OCI-LY3 (cell line): ENCODE results near the gene RAPGEF3.

ENCODE experiments used
- CTCF ChIP-seq: fragments of 200-600, 300-600 bp; sonication (generic); IDR thresholded peaks from 2 replicates; pipeline ENCODE4 v1.5.1; 2014; ENCODE audit warnings: antibody characterized with exemption, low read length, low read depth
- EZH2phosphoT487 ChIP-seq: fragments of 200-600 bp; shearing (Covaris generic); IDR thresholded peaks from 2 replicates; pipeline ENCODE4 v1.6.1; 2018; ENCODE audit warnings: antibody characterized with exemption, mixed run types, low read depth

- TF ChIP-seq CTCF (no peak), EZH2phosphoT487 (no peak)
Observed at GRCh38 chr12:47801904-47802246, 43.2 kb upstream of the RAPGEF3 start.
